HFFc6 (cell line): Measurements from ENCODE around the gene CXorf66. TPM values are rescaled to one million over a fixed set of nuclear protein-coding genes. Genes with fewer than 3 reads are reported as not detected.
A peak's percentile ranks its signal among the peaks of the same experiment; 100 is the strongest.

Experiments used
- DNase-seq: peaks from one replicate; pipeline ENCODE4 v3.0.0-alpha.2; 2018
- H3K27ac Mint-ChIP-seq: 2 replicates; pipeline ENCODE4 v1.8.0; 2020; ENCODE audit warnings: mild to moderate bottlenecking, mixed read lengths
- H3K27me3 Mint-ChIP-seq: 2 replicates; pipeline ENCODE4 v1.8.0; 2021; ENCODE audit warnings: mild to moderate bottlenecking, moderate library complexity, mixed read lengths; ENCODE audit not compliant: insufficient read depth
- H3K36me3 Mint-ChIP-seq: 2 replicates; pipeline ENCODE4 v1.8.0; 2021; ENCODE audit warnings: low read depth, mixed read lengths
- H3K4me1 Mint-ChIP-seq: 2 replicates; pipeline ENCODE4 v1.8.0; 2020; ENCODE audit warnings: low read depth, mixed read lengths
- H3K4me3 Mint-ChIP-seq: 2 replicates; pipeline ENCODE4 v1.8.0; 2020; ENCODE audit warnings: mild to moderate bottlenecking, moderate library complexity, mixed read lengths
- H3K9me3 Mint-ChIP-seq: 2 replicates; pipeline ENCODE4 v1.8.0; 2020; ENCODE audit warnings: mild to moderate bottlenecking, mixed read lengths
- total RNA-seq, 6 experiments: library from RNA; stranded (reverse); fragmentation: NEBNext Ultra II Directional; extraction: Animal tissue kit (Norgen Biotek cat#: 25700); gene quantifications; 2 replicates in 1 of 6; 3 replicates in 5 of 6; pipeline ENCODE4 v1.2.3, GENCODE V29; 2021
- TF ChIP-seq, protein P1 (sequence below): fragments of 200-600 bp; sonication (generic); IDR thresholded peaks from 2 replicates; pipeline ENCODE4 v1.5.0; 2021; ENCODE audit warnings: antibody characterized with exemption, mild to moderate bottlenecking

CXorf66 gene
- total RNA-seq, 6 experiments from 2014 or later: not detected

DNA sequence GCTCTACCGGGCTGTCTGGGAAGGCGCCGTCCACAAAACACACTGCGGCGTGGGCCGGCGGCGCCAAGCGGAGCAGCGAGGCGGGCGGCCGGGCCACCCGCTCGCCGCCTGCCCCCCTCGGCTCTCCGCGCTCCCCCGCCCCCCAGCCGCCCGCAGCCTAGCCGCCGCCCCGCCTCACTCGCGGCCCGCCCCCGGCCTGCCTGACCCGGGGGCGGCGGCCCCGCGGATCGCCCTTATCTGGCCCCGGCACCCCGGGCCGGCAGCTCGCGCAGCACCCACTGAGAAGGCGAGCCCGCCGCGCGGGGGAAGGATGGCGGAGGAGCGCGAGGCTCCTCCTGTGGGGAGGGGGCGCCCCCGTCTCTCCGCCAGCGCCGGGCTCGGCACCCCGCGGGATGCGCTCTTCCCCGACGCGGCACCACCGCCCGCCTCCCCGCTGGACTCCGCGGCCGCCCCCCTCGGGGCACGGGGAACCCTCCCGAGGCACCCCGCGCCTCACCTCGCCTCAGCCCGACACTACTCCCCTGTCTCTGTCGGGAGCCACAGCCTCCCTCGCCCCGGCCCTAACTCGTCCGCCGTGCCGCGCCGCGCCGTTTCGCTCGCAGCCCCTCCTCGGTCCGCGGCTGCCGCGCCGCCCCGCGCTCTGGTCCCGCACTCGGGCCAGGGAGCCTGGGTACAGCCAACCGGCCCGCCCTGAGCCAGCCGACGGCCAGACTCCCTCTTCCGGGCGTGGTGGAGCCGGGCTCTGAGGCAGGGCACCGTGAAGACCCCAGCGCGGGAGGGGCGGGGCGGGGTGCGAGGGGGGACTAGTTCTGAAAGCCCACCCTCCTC, 33.0 kb downstream of the CXorf66 start:
- Mint-ChIP-seq H3K27me3 (no peaks in the 10 kb centered on the region), H3K36me3 (no peaks in the 10 kb centered on the region), H3K4me3 (peak overlapping the region; percentile 87), H3K9me3 (no peaks in the 10 kb centered on the region), H3K4me1 (peaks cover 31% of the 10 kb centered on the region), H3K27ac (peak overlapping the region; percentile 95)
- TF ChIP-seq, protein P1, sequence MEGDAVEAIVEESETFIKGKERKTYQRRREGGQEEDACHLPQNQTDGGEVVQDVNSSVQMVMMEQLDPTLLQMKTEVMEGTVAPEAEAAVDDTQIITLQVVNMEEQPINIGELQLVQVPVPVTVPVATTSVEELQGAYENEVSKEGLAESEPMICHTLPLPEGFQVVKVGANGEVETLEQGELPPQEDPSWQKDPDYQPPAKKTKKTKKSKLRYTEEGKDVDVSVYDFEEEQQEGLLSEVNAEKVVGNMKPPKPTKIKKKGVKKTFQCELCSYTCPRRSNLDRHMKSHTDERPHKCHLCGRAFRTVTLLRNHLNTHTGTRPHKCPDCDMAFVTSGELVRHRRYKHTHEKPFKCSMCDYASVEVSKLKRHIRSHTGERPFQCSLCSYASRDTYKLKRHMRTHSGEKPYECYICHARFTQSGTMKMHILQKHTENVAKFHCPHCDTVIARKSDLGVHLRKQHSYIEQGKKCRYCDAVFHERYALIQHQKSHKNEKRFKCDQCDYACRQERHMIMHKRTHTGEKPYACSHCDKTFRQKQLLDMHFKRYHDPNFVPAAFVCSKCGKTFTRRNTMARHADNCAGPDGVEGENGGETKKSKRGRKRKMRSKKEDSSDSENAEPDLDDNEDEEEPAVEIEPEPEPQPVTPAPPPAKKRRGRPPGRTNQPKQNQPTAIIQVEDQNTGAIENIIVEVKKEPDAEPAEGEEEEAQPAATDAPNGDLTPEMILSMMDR: no peak
- peak; percentile 6 for DNase-seq

DNA sequence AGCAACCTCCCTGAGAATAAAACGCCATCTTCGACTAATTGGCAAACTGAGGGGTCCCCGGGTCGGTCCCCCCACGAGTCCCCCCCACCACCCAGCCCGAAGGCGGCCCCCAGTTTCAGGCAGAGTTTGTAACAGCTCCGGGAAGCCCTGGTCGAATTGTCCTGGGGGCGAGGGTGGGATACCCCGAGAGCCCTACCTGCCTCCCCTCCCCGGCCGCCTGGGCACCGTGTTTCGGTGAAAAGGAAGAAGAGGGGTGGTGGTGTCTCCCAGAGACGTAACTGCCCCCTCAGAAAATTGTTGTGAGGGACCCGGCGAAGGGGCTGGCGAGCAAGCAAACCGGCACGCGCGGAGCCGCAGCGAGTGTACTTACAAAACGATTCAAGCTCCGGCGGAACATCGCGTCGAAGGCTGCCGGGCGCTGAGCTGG, 33.7 kb downstream of the CXorf66 start:
- Mint-ChIP-seq H3K36me3 (no peaks in the 10 kb centered on the region), H3K27ac (peak overlapping the region; percentile 61), H3K27me3 (no peaks in the 10 kb centered on the region), H3K9me3 (no peaks in the 10 kb centered on the region), H3K4me1 (peaks cover 36% of the 10 kb centered on the region), H3K4me3 (peak overlapping the region; percentile 86)
- TF ChIP-seq, protein P1: no peak
- no peak for DNase-seq

DNA sequence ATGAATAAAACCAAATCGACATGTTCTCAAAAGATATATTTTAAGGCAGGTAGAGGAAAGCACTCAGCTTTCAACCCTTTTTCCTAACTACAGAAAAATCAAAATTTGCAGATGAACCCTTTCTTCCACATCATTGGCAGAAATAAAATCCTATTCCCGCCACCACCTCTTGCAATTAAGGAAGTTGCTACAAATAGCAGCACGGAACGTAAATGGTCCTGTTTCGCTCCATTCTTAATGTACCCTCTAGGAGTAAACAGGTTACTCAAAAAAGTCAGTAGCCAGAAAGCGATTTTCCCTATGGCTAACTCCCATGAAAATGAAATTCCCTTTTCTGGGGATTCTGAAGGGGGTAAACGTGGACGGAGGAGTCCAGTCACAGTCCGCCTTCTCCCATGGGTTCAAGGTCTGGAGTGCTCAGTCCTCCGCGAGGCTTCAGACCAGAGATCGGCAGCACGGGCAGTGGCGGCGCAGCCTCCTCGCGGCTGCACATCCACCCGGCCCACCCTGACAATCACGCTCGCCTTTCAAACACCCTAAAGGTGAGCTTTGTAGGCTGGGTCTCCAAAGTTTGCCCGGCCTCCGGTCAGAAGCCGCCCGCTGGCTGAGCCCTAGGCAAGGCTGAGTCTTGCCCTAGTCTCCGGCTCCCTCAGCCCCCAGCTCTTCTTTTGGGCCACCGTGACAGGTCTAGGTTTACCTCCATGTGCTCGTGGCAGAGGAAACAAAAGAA, 34.2 kb downstream of the CXorf66 start:
- Mint-ChIP-seq H3K27ac (peak overlapping the region; percentile 61), H3K4me3 (peak overlapping the region; percentile 86), H3K4me1 (peaks cover 42% of the 10 kb centered on the region), H3K9me3 (no peaks in the 10 kb centered on the region), H3K27me3 (no peaks in the 10 kb centered on the region), H3K36me3 (no peaks in the 10 kb centered on the region)
- TF ChIP-seq, protein P1: no peak
- no peak for DNase-seq

DNA sequence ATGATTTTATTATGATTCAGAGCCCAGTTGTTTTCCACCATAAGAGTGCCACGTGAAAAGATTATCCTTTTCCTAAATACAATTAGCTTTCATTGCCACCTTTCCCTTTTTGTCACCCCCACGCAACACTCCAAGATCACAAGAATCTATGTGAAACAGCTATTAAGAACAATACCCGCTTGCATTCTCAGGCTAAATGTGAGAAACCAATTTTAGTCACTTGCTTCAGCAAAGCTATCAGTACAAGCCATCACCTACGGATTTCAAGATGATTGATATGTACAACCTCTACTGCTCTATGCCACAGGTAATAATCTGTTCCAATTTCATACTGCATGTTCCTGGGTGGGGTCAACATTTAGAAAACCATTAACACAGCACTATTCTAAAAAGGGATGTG, 34.9 kb downstream of the CXorf66 start:
- DNase-seq: no peak
- peak overlapping the region; percentile 13 for H3K27ac Mint-ChIP-seq
- H3K9me3 Mint-ChIP-seq: no peaks in the 10 kb centered on the region
- TF ChIP-seq, protein P1: no peak
- no peaks in the 10 kb centered on the region for H3K36me3 Mint-ChIP-seq
- H3K27me3 Mint-ChIP-seq: no peaks in the 10 kb centered on the region
- H3K4me1 Mint-ChIP-seq: peaks cover 49% of the 10 kb centered on the region
- peak overlapping the region; percentile 86 for H3K4me3 Mint-ChIP-seq

DNA sequence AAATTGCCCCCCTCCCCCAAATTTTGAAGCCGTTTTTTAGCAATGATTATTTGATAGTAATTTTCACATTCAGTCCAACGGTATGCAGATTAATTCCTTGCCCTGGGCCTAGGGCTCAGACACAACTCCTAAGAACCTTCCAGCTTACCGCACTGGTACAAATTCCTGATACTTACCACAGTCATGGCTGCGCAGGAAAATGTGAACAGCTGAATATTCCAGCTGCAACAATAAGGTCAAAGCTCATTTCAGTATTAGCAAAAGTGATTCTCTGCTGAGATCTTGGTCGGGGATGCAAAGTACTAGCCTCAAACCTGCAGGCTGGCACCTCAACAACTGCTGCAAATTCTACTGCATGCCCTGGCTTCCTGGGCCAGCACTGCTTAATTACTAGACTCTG, 35.4 kb downstream of the CXorf66 start:
- H3K27ac Mint-ChIP-seq: peak overlapping the region; percentile 13; the same call in 1 of the 2 replicates
- no peak for DNase-seq
- no peaks in the 10 kb centered on the region for H3K27me3 Mint-ChIP-seq
- TF ChIP-seq, protein P1: no peak
- peaks cover 53% of the 10 kb centered on the region for H3K4me1 Mint-ChIP-seq
- H3K36me3 Mint-ChIP-seq: no peaks in the 10 kb centered on the region
- H3K4me3 Mint-ChIP-seq: peak overlapping the region; percentile 86
- no peaks in the 10 kb centered on the region for H3K9me3 Mint-ChIP-seq
